ENCODE results near the gene CD59. TPM values are rescaled to one million over a fixed set of nuclear protein-coding genes. Genes with fewer than 3 reads are reported as not detected.
A peak's percentile ranks its signal among the peaks of the same experiment; 100 is the strongest.

The CD59 gene
- total RNA-seq, 1 donor from 2014 or later: 637 TPM

GRCh38 chr11:33761471-33761870 is 25.2 kb upstream of the CD59 start:
- no peaks in the 10 kb centered on the region for H3K9me3 ChIP-seq

GRCh38 chr11:33753304-33753967 is 17.2 kb upstream of the CD59 start:
- Histone ChIP-seq H3K4me3 (no peak overlapping the region), H3K4me1 (peaks cover 0 to 5% of the 10 kb centered on the region in 2 donors), H3K36me3 (peaks cover 24 to 67% of the 10 kb centered on the region in 2 donors), H3K27ac (peak overlapping the region in 1 of 2 donors; percentile 67), H3K27me3 (no peaks in the 10 kb centered on the region), H3K9me3 (no peaks in the 10 kb centered on the region)
- TF ChIP-seq, protein P1, sequence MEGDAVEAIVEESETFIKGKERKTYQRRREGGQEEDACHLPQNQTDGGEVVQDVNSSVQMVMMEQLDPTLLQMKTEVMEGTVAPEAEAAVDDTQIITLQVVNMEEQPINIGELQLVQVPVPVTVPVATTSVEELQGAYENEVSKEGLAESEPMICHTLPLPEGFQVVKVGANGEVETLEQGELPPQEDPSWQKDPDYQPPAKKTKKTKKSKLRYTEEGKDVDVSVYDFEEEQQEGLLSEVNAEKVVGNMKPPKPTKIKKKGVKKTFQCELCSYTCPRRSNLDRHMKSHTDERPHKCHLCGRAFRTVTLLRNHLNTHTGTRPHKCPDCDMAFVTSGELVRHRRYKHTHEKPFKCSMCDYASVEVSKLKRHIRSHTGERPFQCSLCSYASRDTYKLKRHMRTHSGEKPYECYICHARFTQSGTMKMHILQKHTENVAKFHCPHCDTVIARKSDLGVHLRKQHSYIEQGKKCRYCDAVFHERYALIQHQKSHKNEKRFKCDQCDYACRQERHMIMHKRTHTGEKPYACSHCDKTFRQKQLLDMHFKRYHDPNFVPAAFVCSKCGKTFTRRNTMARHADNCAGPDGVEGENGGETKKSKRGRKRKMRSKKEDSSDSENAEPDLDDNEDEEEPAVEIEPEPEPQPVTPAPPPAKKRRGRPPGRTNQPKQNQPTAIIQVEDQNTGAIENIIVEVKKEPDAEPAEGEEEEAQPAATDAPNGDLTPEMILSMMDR (IDR thresholded peaks at IDR 0.05): no peak
- no peak for DNase-seq (ENCODE audit: low spot score in 2 of 2)
- intact Hi-C loops (cut with DNase I): no loop called here

More at GRCh38 chr11:33761471-33761870, 25.2 kb upstream of the CD59 start:
- TF ChIP-seq, protein P1 (IDR thresholded peaks at IDR 0.05): no peak
- H3K4me3 ChIP-seq: no peak overlapping the region
- H3K4me1 ChIP-seq: no peaks in the 10 kb centered on the region
- H3K36me3 ChIP-seq: peaks cover 44 to 90% of the 10 kb centered on the region in 2 donors
- intact Hi-C loops (cut with DNase I): no loop called here
- no peak for DNase-seq (ENCODE audit: low spot score in 2 of 2)
- no peaks in the 10 kb centered on the region for H3K27me3 ChIP-seq
- no peak overlapping the region for H3K27ac ChIP-seq

DNA sequence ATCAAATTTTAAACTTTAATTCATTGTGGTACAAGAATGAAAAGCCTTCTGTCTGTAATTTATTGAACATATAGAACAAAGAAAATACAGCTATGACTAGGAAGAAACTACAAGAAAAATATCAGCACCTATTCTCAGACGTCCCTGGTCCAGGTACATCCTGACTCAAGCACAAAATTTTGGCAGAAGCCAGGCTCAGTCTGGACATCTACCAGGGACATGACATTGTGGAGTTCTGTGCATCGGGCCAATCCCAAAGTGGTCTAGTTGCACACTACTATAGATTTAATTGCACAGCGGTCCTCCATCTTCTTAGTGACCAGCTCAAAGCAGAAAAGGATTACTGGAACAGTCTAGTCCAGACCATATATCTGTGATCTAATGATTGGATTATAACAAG is 15.7 kb upstream of the CD59 start:
- H3K36me3 ChIP-seq: peaks cover 19 to 54% of the 10 kb centered on the region in 2 donors
- H3K9me3 ChIP-seq: no peaks in the 10 kb centered on the region
- no peak overlapping the region for H3K4me3 ChIP-seq
- no peaks in the 10 kb centered on the region for H3K27me3 ChIP-seq
- peaks cover 0 to 5% of the 10 kb centered on the region in 2 donors for H3K4me1 ChIP-seq
- TF ChIP-seq, protein P1 (IDR thresholded peaks at IDR 0.05): no peak
- H3K27ac ChIP-seq: no peak overlapping the region
- DNase-seq (ENCODE audit: low spot score in 2 of 2): no peak
- intact Hi-C loops (cut with DNase I): no loop called here

GRCh38 chr11:33747979-33748378 is 11.8 kb upstream of the CD59 start:
- intact Hi-C loops (cut with DNase I): no loop called here
- H3K9me3 ChIP-seq: no peaks in the 10 kb centered on the region
- H3K4me1 ChIP-seq: no peaks in the 10 kb centered on the region
- TF ChIP-seq, protein P1 (IDR thresholded peaks at IDR 0.05): no peak
- H3K27me3 ChIP-seq: no peaks in the 10 kb centered on the region
- peaks cover 23 to 39% of the 10 kb centered on the region in 2 donors for H3K36me3 ChIP-seq
- H3K27ac ChIP-seq: no peak overlapping the region
- DNase-seq (ENCODE audit: low spot score in 2 of 2): no peak
- H3K4me3 ChIP-seq: no peak overlapping the region

DNA sequence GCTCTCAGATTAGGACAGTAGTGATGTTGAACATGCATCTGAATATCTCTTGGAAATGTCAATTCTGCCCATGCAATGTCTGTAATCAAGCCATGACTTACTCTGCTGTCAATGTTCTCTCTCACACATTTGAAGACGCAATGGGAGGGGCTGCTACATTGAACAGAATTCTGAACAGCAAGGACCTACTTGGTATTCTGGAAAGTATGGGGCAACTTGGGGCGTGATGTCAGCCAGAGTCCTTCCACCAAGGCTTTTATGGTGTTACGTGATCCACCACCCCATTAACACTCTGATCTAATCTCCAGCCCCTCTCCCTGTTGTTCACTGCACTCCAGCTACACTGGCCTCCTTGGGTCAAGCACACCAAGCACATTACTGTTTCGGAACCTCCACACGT is 7.1 kb upstream of the CD59 start:
- DNase-seq (ENCODE audit: low spot score in 2 of 2): no peak
- Histone ChIP-seq H3K4me1 (no peaks in the 10 kb centered on the region), H3K4me3 (no peak overlapping the region), H3K36me3 (peaks cover 14 to 19% of the 10 kb centered on the region in 2 donors), H3K27ac (no peak overlapping the region), H3K9me3 (no peaks in the 10 kb centered on the region), H3K27me3 (no peaks in the 10 kb centered on the region)
- intact Hi-C loops (cut with DNase I): loop anchor here (5.0 kb wide), 1 partner anchor 381 kb away; no protein-coding TSS in a partner anchor
- TF ChIP-seq, protein P1 (IDR thresholded peaks at IDR 0.05): no peak

Measured in ascending aorta (tissue), 2 donors.